ENCODE data around the gene GNAT2.
"Not testable (repeated sequence)": the region's sequence is repeated elsewhere in the genome, so short reads cannot be mapped to it uniquely, and the experiment has no call there.

GNAT2 gene

GRCh38 chr1:109619576-109620400 lies at the start of gene GNAT2, which contains the start of gene AMPD2:
GNAT2 (minus strand) TSS chr1:109619616; CDS start chr1:109612870, 6,746 bp downstream.
AMPD2 (plus strand) TSS chr1:109619837; CDS start chr1:109621176, 1,339 bp downstream.
- no peak for DNase-seq

DNA sequence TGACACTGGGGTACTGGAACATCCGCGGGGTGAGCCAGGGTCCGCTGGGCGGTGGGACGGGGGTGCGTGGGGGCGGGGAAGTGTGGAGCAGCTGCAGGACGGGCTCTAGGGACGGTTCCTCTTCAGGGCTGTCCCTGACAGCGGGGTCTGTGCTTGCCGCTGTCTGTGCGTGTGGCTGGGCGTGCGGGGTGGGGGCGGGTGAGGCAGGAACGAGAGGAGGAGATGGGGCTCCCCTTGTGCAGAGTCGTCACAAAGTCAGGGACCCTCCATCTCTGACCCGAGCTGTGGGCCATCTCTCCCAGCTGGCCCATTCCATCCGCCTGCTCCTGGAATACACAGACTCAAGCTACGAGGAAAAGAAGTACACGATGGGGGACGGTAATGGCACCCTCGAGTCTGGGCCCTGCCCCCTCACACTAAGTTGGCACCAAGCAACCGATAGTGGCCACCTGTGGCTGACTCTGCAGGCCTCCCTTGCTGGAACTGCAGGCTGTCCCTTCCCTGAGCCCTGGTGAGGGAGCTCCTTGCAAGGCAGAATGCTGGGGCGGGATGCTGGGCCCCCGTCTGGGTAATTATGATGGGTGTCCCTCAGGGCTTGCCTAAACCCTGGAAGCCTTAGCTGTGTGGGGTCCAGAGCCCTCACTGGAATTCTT lies 48.8 kb upstream of the GNAT2 start:
- DNase-seq = no peak

DNA sequence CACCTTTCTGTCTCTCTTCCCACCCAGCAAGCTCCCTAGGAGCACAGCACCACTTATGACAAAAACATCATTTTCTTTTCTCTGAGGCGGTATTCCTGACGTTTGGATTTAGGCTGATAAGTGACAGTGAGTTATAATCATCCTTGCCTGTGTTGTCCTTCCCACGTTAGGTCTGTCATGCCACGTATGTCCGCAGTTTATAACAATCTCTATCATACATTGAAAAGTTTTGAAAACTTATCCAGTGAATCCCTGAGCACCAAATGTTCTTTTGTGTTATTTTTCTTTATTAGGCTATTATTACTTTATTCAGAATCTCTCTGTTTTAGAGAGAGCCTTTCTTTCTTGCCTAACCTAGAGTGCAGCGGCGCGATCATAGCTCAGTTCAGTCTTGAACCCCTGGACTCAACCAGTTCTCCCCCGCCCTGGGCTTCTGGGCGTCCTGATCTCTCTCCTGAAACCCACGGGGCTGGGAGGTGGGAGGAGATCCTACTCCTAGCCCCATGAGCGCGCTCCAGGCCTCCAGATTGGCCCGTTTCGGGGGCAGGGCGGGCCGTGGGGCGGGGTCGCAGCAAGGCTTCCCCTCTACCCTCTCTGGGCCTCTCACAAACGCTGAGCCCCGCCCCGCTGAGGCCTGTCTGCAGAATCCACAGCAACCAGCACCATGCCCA lies 48.2 kb upstream of the GNAT2 start, which contains the start of gene GSTM2:
TSS of gene GSTM2 (plus strand) at position 606 of the 671 bp plus-strand sequence. CDS start at position 665, 59 bp downstream.
- DNase-seq = peak; percentile 30

DNA sequence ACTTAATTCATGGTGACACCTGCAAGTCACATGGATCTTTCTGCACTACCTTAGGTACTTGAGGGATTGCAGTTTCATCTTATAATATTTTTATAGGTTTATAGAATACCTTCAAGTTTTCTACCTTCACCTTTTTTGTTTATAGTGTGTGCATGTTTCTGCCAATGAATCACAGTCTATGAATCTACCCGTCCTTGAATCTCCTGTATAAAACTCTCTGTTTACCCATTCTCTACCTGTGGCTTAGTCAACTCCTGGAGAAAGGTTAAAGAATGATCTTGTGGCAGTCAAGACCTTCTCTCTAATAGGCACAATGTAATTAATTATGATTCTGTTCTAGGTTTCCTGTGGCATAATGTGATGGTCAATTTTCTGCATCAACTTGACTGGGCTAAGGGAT lies 45.3 kb upstream of the GNAT2 start:
- no peak for DNase-seq

DNA sequence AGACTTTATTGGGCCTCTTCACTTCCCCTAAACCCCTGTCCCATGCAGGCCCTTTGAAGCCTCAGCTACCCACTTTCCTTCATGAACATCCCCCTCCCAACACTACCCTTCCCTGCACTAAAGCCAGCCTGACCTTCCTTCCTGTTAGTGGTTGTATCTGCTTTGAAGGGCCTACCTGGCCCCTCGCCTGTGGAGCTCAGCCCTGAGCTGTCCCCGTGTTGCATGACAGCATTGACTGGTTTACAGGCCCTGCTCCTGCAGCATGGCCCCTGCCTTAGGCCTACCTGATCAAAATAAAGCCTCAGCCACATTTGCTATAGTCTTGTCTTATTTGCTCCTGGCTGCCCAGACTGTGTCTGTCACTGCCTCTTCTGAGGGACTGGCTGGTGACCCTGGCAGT lies 42.0 kb upstream of the GNAT2 start:
- no peak for DNase-seq

GRCh38 chr1:109660691-109661026 lies 41.2 kb upstream of the GNAT2 start:
- not testable (repeated sequence) for DNase-seq

GRCh38 chr1:109659997-109660690 lies 40.7 kb upstream of the GNAT2 start:
- DNase-seq = peak; percentile 93

GRCh38 chr1:109659145-109659544 lies 39.7 kb upstream of the GNAT2 start:
- DNase-seq = no peak

DNA sequence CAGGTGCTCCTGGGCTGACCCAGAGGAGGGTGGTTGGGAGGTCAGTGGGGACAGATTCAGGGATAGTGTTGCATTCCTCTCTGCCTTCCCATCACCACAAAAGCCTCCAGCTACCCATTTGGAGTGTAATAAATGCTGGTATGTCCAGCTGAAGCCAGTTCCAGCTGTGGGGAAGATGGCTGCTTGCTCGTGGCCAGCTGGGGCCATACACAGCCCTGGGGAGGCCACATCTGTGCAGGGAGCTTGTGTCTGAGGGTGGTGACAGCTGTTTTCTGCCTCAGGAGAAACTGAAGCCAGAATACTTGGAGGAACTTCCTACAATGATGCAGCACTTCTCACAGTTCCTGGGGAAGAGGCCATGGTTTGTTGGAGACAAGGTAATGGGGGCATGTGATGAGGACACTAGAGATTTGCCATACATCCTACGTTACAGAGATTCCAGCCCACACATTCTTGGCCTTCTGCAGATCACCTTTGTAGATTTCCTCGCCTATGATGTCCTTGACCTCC lies 39.2 kb upstream of the GNAT2 start:
- no peak for DNase-seq

GRCh38 chr1:109657970-109658369 lies 38.6 kb upstream of the GNAT2 start:
- no peak for DNase-seq

DNA sequence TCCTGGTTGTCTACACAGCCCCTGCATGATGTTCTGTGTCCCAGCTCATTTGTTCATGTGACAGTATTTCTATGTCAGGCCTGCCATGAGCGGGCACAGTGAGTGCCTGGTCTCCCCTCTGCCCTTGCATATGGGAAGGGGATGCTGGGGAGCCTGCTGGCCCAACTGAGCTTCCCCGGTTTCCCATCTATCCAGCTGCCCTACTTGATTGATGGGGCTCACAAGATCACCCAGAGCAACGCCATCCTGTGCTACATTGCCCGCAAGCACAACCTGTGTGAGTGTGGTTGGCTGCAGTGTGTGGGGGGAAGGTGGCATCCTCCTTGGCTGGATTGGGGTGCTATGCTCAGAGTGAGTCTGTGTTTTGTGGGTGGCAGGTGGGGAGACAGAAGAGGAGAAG lies 38.0 kb upstream of the GNAT2 start:
- no peak for DNase-seq

GRCh38 chr1:109655615-109656519 lies 36.5 kb upstream of the GNAT2 start, which contains the start of gene GSTM4:
GSTM4 (plus strand) TSS chr1:109656099; CDS start chr1:109656390, 291 bp downstream.
- no peak for DNase-seq

- no peak for DNase-seq
These were observed 35.1 kb upstream of the GNAT2 start for GRCh38 chr1:109654519-109654918.

GRCh38 chr1:109653306-109653705 lies 33.9 kb upstream of the GNAT2 start:
- DNase-seq = no peak

GRCh38 chr1:109652402-109652801 lies 33.0 kb upstream of the GNAT2 start:
- DNase-seq = no peak

DNA sequence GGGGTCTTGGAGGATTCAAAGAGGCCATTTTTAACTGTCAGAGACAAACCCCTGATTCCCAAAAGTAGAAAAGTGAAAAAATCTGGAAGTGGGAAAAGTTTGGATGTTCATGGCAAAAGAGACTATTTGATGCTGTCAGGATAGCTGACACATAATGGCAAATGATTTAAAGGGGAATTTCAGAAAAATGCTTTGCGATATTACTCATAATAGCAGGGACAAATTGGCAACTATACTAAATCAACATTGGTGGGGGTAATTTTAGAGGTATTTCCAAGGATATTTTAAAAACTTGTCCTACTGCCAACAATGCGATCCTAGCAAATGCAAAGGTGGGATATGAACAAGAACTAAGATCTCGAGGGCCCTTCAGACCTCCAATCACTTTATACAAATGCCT lies 31.2 kb upstream of the GNAT2 start:
- DNase-seq = no peak

DNA sequence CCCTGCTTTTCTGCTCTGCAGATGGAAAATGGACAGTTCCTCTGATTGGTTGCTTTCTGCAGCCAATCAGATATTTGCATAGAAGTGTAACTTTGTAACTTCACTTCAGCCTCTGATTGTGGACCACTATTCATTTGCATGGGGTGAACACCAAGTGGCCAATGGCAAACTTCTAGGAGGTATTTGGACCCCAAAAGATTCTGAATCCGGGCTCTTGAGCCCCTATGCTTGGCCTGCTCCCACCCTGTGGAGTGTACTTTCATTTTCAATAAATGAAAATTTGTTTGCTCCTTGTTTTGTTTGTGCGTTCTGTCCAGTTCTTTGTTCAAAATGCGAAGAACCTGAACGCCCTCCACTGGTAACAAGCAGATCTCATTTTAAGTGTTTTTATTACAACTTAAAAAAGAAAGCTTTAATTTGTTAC lies 30.1 kb upstream of the GNAT2 start:
- no peak for DNase-seq

DNA sequence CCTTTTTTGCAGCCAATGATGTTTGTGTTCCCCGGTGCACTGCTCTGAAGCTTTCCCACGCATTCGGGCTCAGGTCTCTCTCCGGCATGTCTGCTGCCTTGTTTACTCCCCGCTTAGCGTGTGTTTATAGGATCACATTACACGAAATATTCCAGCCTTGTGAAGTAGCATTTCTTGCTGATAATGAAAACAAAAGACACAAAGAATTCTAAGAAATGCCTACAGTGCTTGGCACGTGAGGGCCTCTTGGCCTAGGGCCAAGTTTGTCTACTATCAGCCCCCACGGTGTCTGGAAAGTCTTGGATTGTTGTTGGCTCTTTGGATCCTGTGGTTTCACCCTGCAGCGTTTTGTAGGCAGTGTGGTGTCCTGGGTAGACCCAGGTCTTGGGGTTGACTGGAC lies 25.3 kb upstream of the GNAT2 start:
- no peak for DNase-seq

- peak; percentile 84 for DNase-seq
These were observed 24.2 kb upstream of the GNAT2 start for GRCh38 chr1:109643385-109644230.

GRCh38 chr1:109642626-109643025 lies 23.2 kb upstream of the GNAT2 start:
- DNase-seq = no peak

DNA sequence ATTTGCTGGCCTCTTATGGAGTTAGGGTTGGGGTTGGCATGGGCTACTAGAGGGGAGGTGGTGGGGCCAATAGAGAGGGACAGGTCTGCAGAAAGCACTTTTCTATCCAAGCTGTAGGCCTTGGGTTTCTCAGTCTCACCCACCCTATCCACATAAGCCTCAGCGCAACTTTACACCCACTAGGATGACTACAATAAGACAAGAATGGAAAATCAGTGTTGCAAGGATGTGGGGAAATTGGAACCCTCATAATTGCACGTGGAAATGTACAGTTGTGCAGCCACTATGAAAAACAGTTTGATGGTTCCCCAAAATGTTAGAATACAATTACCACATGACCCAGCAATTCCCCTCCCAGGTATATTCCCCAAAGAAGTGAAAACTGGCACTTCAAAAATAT lies 22.4 kb upstream of the GNAT2 start:
- DNase-seq = no peak
